ENCODE measurements around the gene SLC17A8.
A peak's percentile ranks its signal among the peaks of the same experiment; 100 is the strongest.
"Not testable (repeated sequence)": the region's sequence is repeated elsewhere in the genome, so short reads cannot be mapped to it uniquely, and the experiment has no call there.

Gene SLC17A8

DNA sequence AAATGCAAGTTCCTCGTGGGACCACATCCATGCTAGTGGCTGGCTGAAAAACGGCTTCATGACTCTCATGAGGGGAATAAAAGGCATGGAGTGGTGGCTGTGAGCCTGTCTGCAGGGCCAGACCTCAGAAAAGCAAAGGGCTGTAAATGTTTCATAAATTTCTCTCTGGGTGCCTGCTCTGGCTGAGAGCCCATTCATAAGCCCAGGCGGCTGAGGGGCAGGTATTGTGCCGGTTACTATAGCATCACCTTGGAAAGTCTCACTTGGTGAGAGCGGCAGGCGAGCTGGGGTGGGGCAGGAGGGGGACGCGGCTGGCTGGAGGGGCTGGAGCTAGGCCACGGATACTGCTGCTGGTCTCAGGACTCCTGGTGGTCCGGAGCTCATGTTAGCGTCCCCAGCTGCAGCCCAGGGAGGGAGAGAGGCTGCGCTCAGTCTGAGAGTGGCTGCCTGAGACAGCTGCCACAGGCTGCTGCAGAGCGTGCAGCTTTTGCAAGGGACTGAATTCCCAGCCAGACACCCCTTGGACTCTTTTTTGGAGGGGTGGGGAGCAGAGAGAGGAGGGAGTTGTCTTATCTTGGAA is at the start of gene SLC17A8:
Gene SLC17A8 (plus strand): TSS at position 431 of the 580 bp plus-strand sequence. CDS start 318 bp downstream, outside the sequence.
- ATAC-seq (replicated peaks), result peak in 1 of 2 donors; percentile 10
- DNase-seq, result no peak
- H3K27me3 Mint-ChIP-seq, result peaks cover 40 to 52% of the 10 kb centered on the region in 2 donors
- no peaks in the 10 kb centered on the region for H3K4me1 Mint-ChIP-seq
- no peaks in the 10 kb centered on the region for H3K36me3 Mint-ChIP-seq
- no peak within 1 kb of the TSS for H3K4me3 Mint-ChIP-seq
- no peaks in the 10 kb centered on the region for H3K9me3 Mint-ChIP-seq
- no peak within 1 kb of the TSS for H3K27ac Mint-ChIP-seq

DNA sequence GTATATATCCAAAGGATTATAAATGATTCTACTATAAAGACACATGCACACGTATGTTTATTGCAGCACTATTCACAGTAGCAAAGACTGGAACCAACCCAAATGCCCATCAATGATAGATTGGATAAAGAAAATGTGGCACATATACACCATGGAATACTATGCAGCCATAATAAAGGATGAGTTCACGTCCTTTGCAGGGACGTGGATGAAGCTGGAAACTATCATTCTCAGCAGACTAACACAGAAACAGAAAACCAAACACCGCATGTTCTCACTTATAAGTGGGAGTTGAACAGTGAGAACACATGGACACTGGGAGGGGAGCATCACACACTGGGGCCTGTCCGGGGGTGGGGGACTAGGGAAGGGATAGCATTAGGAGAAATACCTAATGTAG is 48.7 kb upstream of the SLC17A8 start:
- not testable (repeated sequence) for H3K27ac Mint-ChIP-seq; DNase-seq; ATAC-seq (replicated peaks); H3K4me1 Mint-ChIP-seq; H3K27me3 Mint-ChIP-seq; H3K4me3 Mint-ChIP-seq
- H3K36me3 Mint-ChIP-seq, result peaks cover 50 to 59% of the 10 kb centered on the region in 2 donors
- peaks cover 12 to 15% of the 10 kb centered on the region in 2 donors for H3K9me3 Mint-ChIP-seq

DNA sequence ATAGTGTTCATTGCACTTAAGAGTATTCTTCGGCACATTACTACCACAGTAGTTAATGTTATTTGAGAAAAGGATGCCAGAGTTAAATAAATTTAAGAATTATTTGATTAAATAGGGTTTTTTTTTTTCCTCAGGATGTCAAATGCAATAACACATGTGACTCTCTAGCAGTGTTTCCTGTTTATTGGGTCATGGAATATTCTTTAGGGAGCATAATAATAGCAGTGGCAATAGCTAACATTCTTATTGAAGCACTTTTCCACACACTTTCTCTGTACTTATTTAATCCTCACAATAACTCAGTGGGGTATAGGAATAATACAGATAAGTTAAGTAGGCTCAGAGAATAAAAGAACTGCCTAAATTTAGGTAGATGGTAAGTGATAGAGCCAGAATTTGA is 45.6 kb upstream of the SLC17A8 start:
- Mint-ChIP-seq H3K27me3 (no peaks in the 10 kb centered on the region), H3K4me1 (peaks cover 0 to 2% of the 10 kb centered on the region in 2 donors), H3K4me3 (no peak overlapping the region), H3K9me3 (peaks cover 4% of the 10 kb centered on the region in 2 donors), H3K36me3 (peaks cover 24 to 33% of the 10 kb centered on the region in 2 donors), H3K27ac (no peak overlapping the region)
- no peak for DNase-seq
- ATAC-seq (replicated peaks), result no peak

DNA sequence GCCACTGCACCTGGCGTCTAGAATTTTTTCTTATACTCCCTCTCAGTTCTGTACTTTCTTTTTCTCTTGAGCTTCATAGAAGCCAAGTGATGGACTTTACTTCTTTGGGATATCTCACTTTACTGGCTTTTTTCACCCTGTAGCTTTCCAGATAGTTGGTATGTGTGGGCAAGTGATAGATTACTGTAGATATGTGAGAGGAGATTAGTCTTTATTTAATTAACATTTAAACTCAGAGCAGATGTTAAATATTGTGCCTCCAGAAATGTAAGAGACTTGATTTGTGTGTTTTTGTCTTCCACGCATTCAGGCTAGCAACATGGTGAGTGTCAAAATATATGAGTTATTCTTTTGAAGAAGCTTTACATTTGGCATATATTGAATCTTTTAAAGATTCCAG is 39.5 kb upstream of the SLC17A8 start:
- no peak overlapping the region for H3K27ac Mint-ChIP-seq
- ATAC-seq (replicated peaks) (no peak), DNase-seq (no peak)
- H3K36me3 Mint-ChIP-seq, result peaks cover 19 to 36% of the 10 kb centered on the region in 2 donors
- no peaks in the 10 kb centered on the region for H3K27me3 Mint-ChIP-seq
- no peak overlapping the region for H3K4me3 Mint-ChIP-seq
- no peaks in the 10 kb centered on the region for H3K9me3 Mint-ChIP-seq
- peaks cover 0 to 2% of the 10 kb centered on the region in 2 donors for H3K4me1 Mint-ChIP-seq

DNA sequence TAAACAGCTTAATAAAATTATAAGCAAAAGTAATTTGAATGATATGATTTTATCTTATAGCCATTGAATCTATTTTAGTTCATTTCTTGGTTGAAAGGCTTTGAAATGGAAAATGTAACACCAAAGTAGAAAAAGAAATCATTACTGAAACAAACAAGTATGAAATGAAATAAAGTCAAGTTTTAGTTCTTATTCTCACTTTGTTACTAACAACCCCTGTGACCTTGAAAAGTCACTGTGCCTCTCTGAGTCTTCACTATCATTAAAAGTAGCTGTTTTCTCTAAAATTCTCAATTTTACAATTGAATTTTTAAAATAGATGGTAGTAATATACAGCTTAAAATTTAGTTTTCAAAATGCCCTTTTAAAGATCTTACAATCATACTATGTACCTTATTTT is 32.4 kb upstream of the SLC17A8 start:
- no peaks in the 10 kb centered on the region for H3K27me3 Mint-ChIP-seq
- H3K27ac Mint-ChIP-seq, result no peak overlapping the region
- H3K4me3 Mint-ChIP-seq, result no peak overlapping the region
- H3K36me3 Mint-ChIP-seq, result peaks cover 28 to 30% of the 10 kb centered on the region in 2 donors
- peaks cover 5 to 7% of the 10 kb centered on the region in 2 donors for H3K4me1 Mint-ChIP-seq
- H3K9me3 Mint-ChIP-seq, result no peaks in the 10 kb centered on the region
- ATAC-seq (replicated peaks), result no peak
- DNase-seq, result no peak

DNA sequence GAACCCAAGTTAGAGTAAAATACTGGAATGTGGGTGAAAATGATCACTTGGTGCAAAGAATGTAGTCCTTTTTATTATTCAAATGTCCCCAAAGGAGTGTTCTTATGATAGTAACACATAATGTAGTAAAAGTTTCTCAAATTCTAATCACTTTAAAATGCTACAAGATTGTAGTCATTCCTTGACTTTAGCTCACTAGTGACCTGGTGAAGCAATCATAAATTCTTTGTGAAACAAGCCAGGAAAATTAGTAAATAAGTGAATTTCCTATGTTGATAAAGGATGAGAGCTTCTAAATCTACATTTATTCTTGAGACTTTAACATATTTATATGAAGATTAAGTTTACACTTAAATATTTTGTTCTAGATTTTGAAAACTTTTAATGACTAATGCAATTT is 30.7 kb upstream of the SLC17A8 start:
- H3K36me3 Mint-ChIP-seq, result peaks cover 38 to 39% of the 10 kb centered on the region in 2 donors
- no peaks in the 10 kb centered on the region for H3K27me3 Mint-ChIP-seq
- no peak overlapping the region for H3K27ac Mint-ChIP-seq
- ATAC-seq (replicated peaks) (no peak), DNase-seq (no peak)
- H3K4me1 Mint-ChIP-seq, result peaks cover 13 to 14% of the 10 kb centered on the region in 2 donors
- peaks cover 0 to 2% of the 10 kb centered on the region in 2 donors for H3K9me3 Mint-ChIP-seq
- no peak overlapping the region for H3K4me3 Mint-ChIP-seq

DNA sequence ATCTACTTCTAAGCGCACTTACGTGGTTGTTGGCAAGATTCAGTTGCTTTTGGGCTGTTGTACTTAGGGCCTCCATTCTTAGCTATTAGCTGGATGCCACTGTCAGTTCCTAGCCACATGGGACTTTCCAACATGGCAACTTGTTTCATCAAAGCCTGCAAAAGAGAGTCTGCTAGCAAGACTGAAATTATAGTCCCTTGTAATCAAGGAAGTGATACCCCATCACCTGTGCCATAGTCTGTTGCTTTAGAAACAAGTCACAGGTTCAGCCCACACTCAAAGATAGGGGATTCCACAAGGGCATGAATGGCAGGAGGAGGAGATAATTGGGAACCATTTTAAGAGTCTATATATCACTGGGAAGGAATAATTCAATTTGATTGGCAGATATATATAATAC is 27.1 kb upstream of the SLC17A8 start:
- H3K27me3 Mint-ChIP-seq, result no peaks in the 10 kb centered on the region
- ATAC-seq (replicated peaks), result peak; percentile 98 to 100
- peaks cover 0 to 2% of the 10 kb centered on the region in 2 donors for H3K9me3 Mint-ChIP-seq
- H3K4me1 Mint-ChIP-seq, result peaks cover 12 to 13% of the 10 kb centered on the region in 2 donors
- DNase-seq, result peak; percentile 28
- H3K36me3 Mint-ChIP-seq, result peaks cover 46 to 53% of the 10 kb centered on the region in 2 donors
- H3K4me3 Mint-ChIP-seq, result no peak overlapping the region
- peak overlapping the region; percentile 77 for H3K27ac Mint-ChIP-seq

DNA sequence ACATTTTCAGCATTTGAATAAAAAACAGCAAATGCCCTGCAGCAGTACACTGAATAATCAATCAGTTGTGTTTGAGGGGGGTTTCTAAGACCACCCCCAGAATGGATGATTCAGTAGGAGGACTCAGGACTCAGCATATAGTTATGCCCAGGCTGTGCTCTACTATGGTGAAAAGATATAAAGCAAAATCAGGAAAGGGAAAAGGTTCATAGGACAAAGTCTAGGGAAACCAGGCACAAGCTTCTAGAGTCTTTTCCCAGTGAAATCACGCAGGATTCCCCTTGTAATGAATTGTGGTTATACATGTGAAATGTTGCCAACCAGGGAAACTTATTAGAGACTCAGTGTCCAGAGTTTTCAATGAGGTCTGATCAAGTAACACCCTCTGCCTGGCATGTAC is 25.0 kb upstream of the SLC17A8 start:
- peaks cover 0 to 2% of the 10 kb centered on the region in 2 donors for H3K9me3 Mint-ChIP-seq
- no peak for DNase-seq
- no peak overlapping the region for H3K27ac Mint-ChIP-seq
- ATAC-seq (replicated peaks), result no peak
- H3K4me3 Mint-ChIP-seq, result no peak overlapping the region
- H3K27me3 Mint-ChIP-seq, result no peaks in the 10 kb centered on the region
- peaks cover 48 to 67% of the 10 kb centered on the region in 2 donors for H3K36me3 Mint-ChIP-seq
- H3K4me1 Mint-ChIP-seq, result peaks cover 12 to 13% of the 10 kb centered on the region in 2 donors

DNA sequence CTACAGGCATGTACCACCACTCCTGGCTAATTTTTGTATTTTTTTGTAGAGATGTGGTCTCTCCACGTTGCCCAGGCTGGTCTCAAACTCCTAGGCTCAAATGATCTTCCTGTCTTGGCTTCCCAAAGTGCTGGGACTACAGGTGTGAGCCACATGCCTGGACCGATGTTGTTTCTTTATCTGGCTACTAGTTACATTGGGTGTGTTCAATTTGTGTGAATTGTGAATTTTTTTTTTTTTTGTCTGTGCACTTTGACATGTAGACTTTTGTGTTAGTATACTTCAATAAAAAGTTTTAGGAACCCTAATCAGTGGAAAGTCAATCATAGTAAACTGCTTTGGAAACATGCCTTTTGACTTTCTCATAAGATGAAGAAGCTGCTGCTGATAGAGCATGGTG is 24.0 kb upstream of the SLC17A8 start:
- Mint-ChIP-seq H3K4me3 (no peak overlapping the region), H3K27ac (peak overlapping the region; percentile 33), H3K9me3 (peaks cover 0 to 2% of the 10 kb centered on the region in 2 donors), H3K36me3 (peaks cover 45 to 67% of the 10 kb centered on the region in 2 donors), H3K4me1 (peaks cover 12 to 13% of the 10 kb centered on the region in 2 donors), H3K27me3 (no peaks in the 10 kb centered on the region)
- DNase-seq (no peak), ATAC-seq (replicated peaks) (no peak)

DNA sequence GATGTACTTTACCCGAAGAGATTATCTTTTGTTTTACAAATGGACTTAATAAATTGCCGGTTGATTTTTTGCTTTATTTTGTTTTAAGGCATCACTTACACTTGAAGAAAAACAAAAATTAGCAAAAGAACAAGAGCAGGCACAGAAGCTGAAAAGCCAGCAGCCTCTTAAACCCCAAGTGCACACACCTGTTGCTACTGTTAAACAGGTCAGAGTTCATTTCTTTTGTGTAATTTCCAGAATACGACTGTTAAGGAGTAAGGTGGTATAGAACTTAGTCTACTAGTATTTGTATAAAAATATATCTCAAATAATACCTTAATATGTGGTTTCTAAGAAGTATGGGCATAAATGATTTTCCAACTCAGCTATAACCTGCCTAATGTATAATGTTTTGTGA is 19.6 kb upstream of the SLC17A8 start:
- ATAC-seq (replicated peaks), result no peak
- H3K27ac Mint-ChIP-seq, result no peak overlapping the region
- no peaks in the 10 kb centered on the region for H3K9me3 Mint-ChIP-seq
- no peaks in the 10 kb centered on the region for H3K27me3 Mint-ChIP-seq
- peaks cover 20 to 38% of the 10 kb centered on the region in 2 donors for H3K36me3 Mint-ChIP-seq
- no peaks in the 10 kb centered on the region for H3K4me1 Mint-ChIP-seq
- H3K4me3 Mint-ChIP-seq, result no peak overlapping the region
- no peak for DNase-seq

DNA sequence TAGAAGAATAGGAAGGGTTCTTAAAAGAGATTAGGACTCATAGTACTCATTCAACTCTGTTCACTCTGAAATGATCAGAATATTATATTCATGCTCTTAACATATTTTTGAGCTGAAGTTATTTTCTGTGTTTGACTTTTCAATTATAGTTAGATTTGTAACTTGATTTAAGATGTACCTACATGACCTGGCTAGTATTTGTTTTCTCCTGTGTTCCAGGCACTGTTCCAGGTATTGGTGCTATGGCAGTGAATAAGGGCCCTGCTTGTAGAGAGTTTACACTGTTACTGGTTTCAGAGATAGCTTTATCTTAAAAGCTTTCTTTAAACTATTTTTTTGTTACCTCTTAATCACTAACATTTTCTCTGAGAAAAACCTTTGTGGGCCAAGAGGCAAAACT is 19.1 kb upstream of the SLC17A8 start:
- DNase-seq, result no peak
- H3K9me3 Mint-ChIP-seq, result peaks cover 0 to 3% of the 10 kb centered on the region in 2 donors
- H3K36me3 Mint-ChIP-seq, result peaks cover 21 to 39% of the 10 kb centered on the region in 2 donors
- no peak overlapping the region for H3K4me3 Mint-ChIP-seq
- ATAC-seq (replicated peaks), result no peak
- no peak overlapping the region for H3K27ac Mint-ChIP-seq
- H3K27me3 Mint-ChIP-seq, result no peaks in the 10 kb centered on the region
- H3K4me1 Mint-ChIP-seq, result no peaks in the 10 kb centered on the region

DNA sequence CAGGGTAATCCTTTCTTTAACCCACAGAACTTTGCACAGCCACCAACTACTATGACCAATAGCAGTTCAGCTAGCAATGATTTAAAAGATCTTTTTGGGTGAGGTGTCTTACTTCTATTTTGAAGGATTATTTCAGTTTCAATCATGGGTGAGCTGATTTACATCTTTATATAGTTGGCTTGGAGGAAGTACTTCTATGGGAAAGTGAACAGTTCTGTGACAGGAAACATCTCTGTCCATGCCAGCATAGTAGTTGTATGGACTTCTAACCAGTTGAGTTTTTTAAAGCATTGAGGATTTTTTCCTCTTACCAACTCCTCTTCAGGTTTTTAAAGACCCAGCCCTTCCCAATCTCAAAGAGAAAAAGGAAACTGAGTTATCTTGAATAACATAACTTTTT is 17.8 kb upstream of the SLC17A8 start:
- H3K9me3 Mint-ChIP-seq, result peaks cover 0 to 3% of the 10 kb centered on the region in 2 donors
- peaks cover 17 to 36% of the 10 kb centered on the region in 2 donors for H3K36me3 Mint-ChIP-seq
- H3K4me3 Mint-ChIP-seq, result no peak overlapping the region
- H3K27me3 Mint-ChIP-seq, result no peaks in the 10 kb centered on the region
- H3K27ac Mint-ChIP-seq, result peak overlapping the region; percentile 9
- ATAC-seq (replicated peaks), result no peak
- no peaks in the 10 kb centered on the region for H3K4me1 Mint-ChIP-seq
- no peak for DNase-seq

DNA sequence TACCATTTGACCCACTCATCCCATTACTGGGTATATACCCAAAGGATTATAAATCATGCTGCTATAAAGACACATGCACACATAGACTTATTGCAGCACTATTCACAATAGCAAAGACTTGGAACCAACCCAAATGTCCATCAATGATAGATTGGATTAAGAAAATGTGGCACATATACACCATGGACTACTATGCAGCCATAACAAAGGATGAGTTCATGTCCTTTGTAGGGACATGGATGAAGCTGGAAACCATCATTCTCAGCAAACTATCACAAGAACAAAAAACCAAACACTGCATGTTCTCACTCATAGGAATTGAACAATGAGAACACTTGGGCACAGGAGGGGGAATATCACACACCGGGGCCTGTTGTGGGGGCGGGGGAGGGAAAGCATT is 14.0 kb upstream of the SLC17A8 start:
- not testable (repeated sequence) for H3K27me3 Mint-ChIP-seq; ATAC-seq (replicated peaks); DNase-seq; H3K9me3 Mint-ChIP-seq; H3K27ac Mint-ChIP-seq; H3K4me1 Mint-ChIP-seq; H3K4me3 Mint-ChIP-seq
- H3K36me3 Mint-ChIP-seq, result peaks cover 12 to 17% of the 10 kb centered on the region in 2 donors

DNA sequence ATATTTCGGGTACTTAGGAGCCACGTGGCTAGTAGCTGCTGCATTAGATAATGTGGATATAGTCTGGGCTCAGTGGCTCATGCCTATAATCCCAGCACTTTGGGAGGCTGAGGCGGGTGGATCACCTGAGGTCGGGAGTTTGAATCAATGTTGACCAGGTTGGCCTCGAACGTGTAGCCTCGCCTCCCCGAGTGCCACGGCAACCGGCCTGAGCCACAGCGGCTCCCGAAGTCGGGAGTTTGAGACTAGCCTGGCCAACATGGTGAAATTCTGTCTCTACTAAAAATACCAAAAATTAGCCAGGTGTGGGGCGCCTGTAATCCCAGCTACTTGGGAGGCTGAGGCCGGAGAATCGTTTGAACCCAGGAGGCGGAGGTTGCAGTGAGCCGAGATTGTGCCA is 12.5 kb upstream of the SLC17A8 start:
- H3K36me3 Mint-ChIP-seq; DNase-seq; H3K4me1 Mint-ChIP-seq; H3K4me3 Mint-ChIP-seq; H3K9me3 Mint-ChIP-seq; H3K27ac Mint-ChIP-seq; H3K27me3 Mint-ChIP-seq; ATAC-seq (replicated peaks): not testable (repeated sequence)

DNA sequence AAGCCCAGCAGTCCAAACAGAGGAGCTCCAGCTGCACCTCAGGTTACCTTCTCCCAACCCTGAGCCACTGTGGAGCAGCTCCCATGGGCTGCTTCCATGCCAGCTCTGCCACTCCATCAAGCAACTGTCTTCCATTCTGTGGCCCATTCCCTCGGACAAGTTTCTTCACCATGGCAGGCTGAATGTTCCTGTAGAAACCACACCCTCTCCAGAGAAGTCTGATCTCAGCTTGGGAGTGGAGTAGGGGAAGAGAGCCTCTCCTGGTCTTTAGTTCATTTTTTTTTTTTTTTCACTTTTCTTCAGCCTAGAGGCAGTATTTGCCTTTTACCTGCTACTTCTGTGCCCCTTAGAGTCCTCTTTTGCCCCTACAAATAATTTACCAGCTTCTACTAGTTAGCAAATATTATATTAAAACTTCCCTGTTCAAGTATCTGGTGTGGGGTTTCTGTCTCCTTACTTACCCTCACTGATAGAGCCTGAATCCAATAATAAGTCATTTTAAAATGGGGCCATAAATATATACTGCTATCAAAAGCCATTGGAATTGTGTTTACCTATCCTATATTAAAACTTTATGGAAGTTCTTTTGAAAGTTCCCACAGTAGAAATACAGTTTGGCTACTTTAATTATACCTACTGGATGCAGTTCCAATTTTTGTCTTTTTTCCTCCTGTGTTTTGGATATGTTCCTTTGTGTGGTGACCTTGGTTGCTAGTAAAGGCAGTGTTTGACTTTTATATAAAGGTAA is 11.7 kb upstream of the SLC17A8 start:
- Mint-ChIP-seq H3K27ac (no peak overlapping the region), H3K9me3 (peaks cover 0 to 3% of the 10 kb centered on the region in 2 donors), H3K4me3 (no peak overlapping the region), H3K4me1 (no peaks in the 10 kb centered on the region), H3K36me3 (peaks cover 6 to 7% of the 10 kb centered on the region in 2 donors), H3K27me3 (no peaks in the 10 kb centered on the region)
- DNase-seq (no peak), ATAC-seq (replicated peaks) (no peak)
